Measurements from ENCODE around the gene KLHL18. TPM values are rescaled to one million over a fixed set of nuclear protein-coding genes. Genes with fewer than 3 reads are reported as not detected.

The KLHL18 gene
- total and polyA plus RNA-seq, 2 of the 4 experiments (the other 2 are of a cell fraction): 29.1 to 76.2 TPM

DNA sequence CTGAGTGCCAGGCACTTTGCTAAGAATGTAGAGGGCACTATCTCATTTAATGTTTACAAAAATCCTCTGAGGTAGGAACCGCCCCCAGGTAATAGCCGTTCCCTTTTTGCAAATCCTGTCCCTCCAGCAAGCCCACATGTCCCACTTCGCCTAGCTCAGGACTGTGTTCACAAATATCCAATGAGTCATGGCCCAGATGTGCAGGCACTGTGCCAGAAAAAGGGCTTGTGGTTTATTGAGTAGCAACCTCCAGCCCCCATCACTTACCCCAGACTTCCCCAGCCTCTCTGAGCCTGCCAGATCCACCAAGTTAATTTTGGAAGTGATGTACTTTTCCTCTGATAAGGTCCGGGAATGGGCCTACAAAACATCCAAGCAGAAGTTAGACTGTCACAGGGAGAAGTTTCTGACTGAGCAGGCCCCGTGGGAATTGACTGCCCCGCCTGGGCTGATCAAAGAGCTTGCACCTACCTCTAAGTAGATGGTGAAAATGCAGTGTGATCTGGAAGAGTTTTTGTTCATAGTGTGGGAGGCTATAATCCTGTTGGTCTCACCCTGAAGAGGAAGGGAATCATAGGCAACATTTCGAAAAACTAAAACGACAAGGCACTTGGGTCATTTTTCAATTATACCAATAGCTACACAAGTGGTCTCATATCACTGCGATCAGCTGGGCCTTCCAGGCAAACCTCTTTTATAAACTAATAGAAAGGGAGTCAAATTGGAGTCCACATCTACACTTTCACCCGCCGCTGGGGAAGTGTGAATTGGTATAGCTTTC lies 15.8 kb upstream of the KLHL18 start (continued):
- TF ChIP-seq, protein P1, sequence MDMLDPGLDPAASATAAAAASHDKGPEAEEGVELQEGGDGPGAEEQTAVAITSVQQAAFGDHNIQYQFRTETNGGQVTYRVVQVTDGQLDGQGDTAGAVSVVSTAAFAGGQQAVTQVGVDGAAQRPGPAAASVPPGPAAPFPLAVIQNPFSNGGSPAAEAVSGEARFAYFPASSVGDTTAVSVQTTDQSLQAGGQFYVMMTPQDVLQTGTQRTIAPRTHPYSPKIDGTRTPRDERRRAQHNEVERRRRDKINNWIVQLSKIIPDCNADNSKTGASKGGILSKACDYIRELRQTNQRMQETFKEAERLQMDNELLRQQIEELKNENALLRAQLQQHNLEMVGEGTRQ (IDR thresholded peaks at IDR 0.05; ENCODE audit: low read depth, low read length): peak; percentile 25; the same call in 1 of the 2 replicates

DNA sequence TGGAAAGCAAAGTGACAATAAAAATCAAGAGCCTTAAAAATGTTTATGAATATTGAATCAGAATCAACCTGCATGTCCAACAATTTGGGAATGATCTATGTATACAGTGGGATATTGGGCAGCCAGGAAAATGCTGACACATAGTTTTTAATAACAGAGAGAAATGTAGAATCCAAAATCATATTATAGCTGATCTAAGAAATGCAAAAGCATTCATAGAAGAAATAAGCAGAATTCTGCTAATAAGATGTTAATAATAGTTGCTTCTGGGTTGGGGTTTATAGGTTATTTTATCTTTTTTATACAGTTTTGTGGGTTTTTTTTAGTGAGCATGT lies 15.3 kb upstream of the KLHL18 start:
- Histone ChIP-seq H2AFZ (replicated peaks; ENCODE audit: low read length, poor library complexity) (no peak overlapping the region), H3K18ac (ENCODE audit: low read depth, low read length) (no peak overlapping the region), H3K14ac (replicated peaks; ENCODE audit: low read depth, low read length) (no peak overlapping the region), H3K79me1 (ENCODE audit: low read depth in 1 of 2, low read length in 2 of 2) (no peaks in the 10 kb centered on the region), H3K9me1 (ENCODE audit: insufficient read depth, low read length) (no peaks in the 10 kb centered on the region), H2BK15ac (ENCODE audit: low read depth, low read length) (no peak overlapping the region), H2BK120ac (ENCODE audit: low read depth, low read length) (no peak overlapping the region), H3K27me3 (ENCODE audit: control insufficient read depth, insufficient read depth, low read length) (peaks cover 5% of the 10 kb centered on the region), H3K23ac (ENCODE audit: low read depth, low read length) (no peak overlapping the region), H3K56ac (ENCODE audit: extremely low read depth, insufficient read depth, low read length) (no peak overlapping the region), H4K91ac (ENCODE audit: insufficient read depth, low read depth, low read length) (no peak overlapping the region), H3K4me3 (ENCODE audit: insufficient read depth, low read depth, low read length) (no peak overlapping the region), H3K4ac (ENCODE audit: low read depth, low read length) (no peak overlapping the region), H4K8ac (ENCODE audit: low read depth in 2 of 2, low read length in 2 of 2) (no peak overlapping the region), H3K9ac (ENCODE audit: low read depth, low read length) (no peak overlapping the region), H3K36me3 (ENCODE audit: control insufficient read depth, insufficient read depth, low read length) (no peaks in the 10 kb centered on the region), H3K4me2 (ENCODE audit: low read depth, low read length) (no peak overlapping the region), H2BK5ac (ENCODE audit: low read depth, low read length, poor library complexity, severe bottlenecking) (no peak overlapping the region), H2BK20ac (ENCODE audit: low read depth, low read length) (no peak overlapping the region), H3K4me1 (ENCODE audit: control insufficient read depth, insufficient read depth, low read length) (peaks cover 6% of the 10 kb centered on the region), H2AK9ac (replicated peaks; ENCODE audit: low read depth, low read length, poor library complexity) (no peak overlapping the region), H2AK5ac (ENCODE audit: low read depth, low read length) (no peak overlapping the region), H3K9me3 (ENCODE audit: control insufficient read depth, insufficient read depth, low read length) (no peaks in the 10 kb centered on the region), H4K5ac (ENCODE audit: low read depth, low read length) (no peak overlapping the region), H4K20me1 (ENCODE audit: insufficient read depth, low read length) (no peaks in the 10 kb centered on the region), H3K27ac (ENCODE audit: insufficient read depth, low read length) (no peak overlapping the region)
- no TSS peak for BruUV-seq (replicated peaks)
- no peak for DNase-seq
- in situ Hi-C loops (cut with MboI; ENCODE audit: low sequenced_read_pairs) (no loop called here), dilution Hi-C loops (cut with HindIII; ENCODE audit: low sequenced_read_pairs, unreplicated experiment) (no loop called here), intact Hi-C loops (cut with micrococcal nuclease) (no loop called here)
- ChIA-PET POLR2A (ENCODE audit: unreplicated experiment) (no interaction called here), CTCF (no interaction called here)
- no peak for ATAC-seq (ENCODE audit: low read depth)
- TF ChIP-seq MAFK (IDR thresholded peaks at IDR 0.05; ENCODE audit: low read depth, low read length) (peak; percentile 97), FOS (IDR thresholded peaks at IDR 0.05; ENCODE audit: low read depth, low read length) (no peak)

All from IMR-90 (cell line).